ENCODE measurements around the gene DCP1A. TPM values are rescaled to one million over a fixed set of nuclear protein-coding genes. Genes with fewer than 3 reads are reported as not detected.

The DCP1A gene
- total and polyA plus RNA-seq, 2 experiments from 2014 or later = 19.3 to 32.0 TPM

- ATAC-seq = no peak
- Mint-ChIP-seq H3K9me3 (peaks cover 2% of the 10 kb centered on the region; the same call in 2 of the 3 replicates), H3K4me3 (peak overlapping the region; percentile 100)
Measured at GRCh38 chr3:53346922-53347260, 452 bp downstream of the DCP1A start.

More at GRCh38 chr3:53346922-53347260, 452 bp downstream of the DCP1A start:
- peaks cover 2% of the 10 kb centered on the region; the same call in 1 of the 2 replicates for H3K36me3 ChIP-seq (ENCODE audit: insufficient read depth)
- H3K9me2 ChIP-seq (ENCODE audit: insufficient read depth) = no peaks in the 10 kb centered on the region
- Mint-ChIP-seq H3K4me1 (peaks cover 14% of the 10 kb centered on the region), H3K27ac (peak overlapping the region; percentile 98), H3K36me3 (ENCODE audit: low read depth) (peaks cover 17% of the 10 kb centered on the region), H3K27me3 (ENCODE audit: insufficient read depth, low read depth, poor library complexity) (peaks cover 5% of the 10 kb centered on the region)
- H4K20me1 ChIP-seq (replicated peaks; ENCODE audit: insufficient read depth) = peaks cover 16% of the 10 kb centered on the region; the same call in 1 of the 2 replicates
- no peaks in the 10 kb centered on the region for H3K27me3 ChIP-seq (ENCODE audit: insufficient read depth)
- no peak for DNase-seq (ENCODE audit: low spot score)
- peaks cover 44% of the 10 kb centered on the region for H3K79me2 ChIP-seq (replicated peaks; ENCODE audit: insufficient read depth)
- H3K4me2 ChIP-seq = peak overlapping the region; percentile 83
- no peak for TF ChIP-seq EZH2 (IDR thresholded peaks at IDR 0.05; ENCODE audit: low read depth, unreplicated experiment)
- no peak for TF ChIP-seq ZNF114 (CRISPR knock-in tag; IDR thresholded peaks at IDR 0.05)
- TF ChIP-seq CTCF (conservative IDR thresholded peaks at IDR 0.05; ENCODE audit: low read depth in 2 of 2) = no peak
- TF ChIP-seq REST (IDR thresholded peaks at IDR 0.05; ENCODE audit: unreplicated experiment) = no peak
- TF ChIP-seq JUNB (IDR thresholded peaks at IDR 0.05; ENCODE audit: unreplicated experiment) = no peak
- no peak for TF ChIP-seq NANOG (IDR thresholded peaks at IDR 0.05; ENCODE audit: borderline replicate concordance)
- TF ChIP-seq EZH2phosphoT487 (IDR thresholded peaks at IDR 0.05; ENCODE audit: unreplicated experiment) = no peak
- no peak for TF ChIP-seq ETS1 (IDR thresholded peaks at IDR 0.05)
- TF ChIP-seq ZNF331 (CRISPR knock-in tag; IDR thresholded peaks at IDR 0.05; ENCODE audit: low read depth) = no peak
- no peak for TF ChIP-seq CREB1 (CRISPR knock-in tag; IDR thresholded peaks at IDR 0.05; ENCODE audit: low read depth)
- TF ChIP-seq ZNF462 (CRISPR knock-in tag; IDR thresholded peaks at IDR 0.05) = no peak
- no peak for TF ChIP-seq POLR2AphosphoS5 (IDR thresholded peaks at IDR 0.05; ENCODE audit: low read depth)
- no peak for TF ChIP-seq STAT1 (IDR thresholded peaks at IDR 0.05; ENCODE audit: unreplicated experiment)
- H3K4me1 ChIP-seq (ENCODE audit: insufficient read depth) = peaks cover 6% of the 10 kb centered on the region; the same call in 1 of the 2 replicates
- peak overlapping the region; percentile 93 for H3K27ac ChIP-seq (ENCODE audit: low read depth)
- peaks cover 3% of the 10 kb centered on the region; the same call in 1 of the 2 replicates for H3F3A ChIP-seq (replicated peaks; ENCODE audit: low read depth)
- H2AFZ ChIP-seq = peak overlapping the region; percentile 82
- peak overlapping the region; percentile 90 for H3K4me3 ChIP-seq

All from GM23338 (cell line).